ENCODE results near the gene ZFYVE28. TPM values are rescaled to one million over a fixed set of nuclear protein-coding genes. Genes with fewer than 3 reads are reported as not detected.
"Not testable (repeated sequence)": the region's sequence is repeated elsewhere in the genome, so short reads cannot be mapped to it uniquely, and the experiment has no call there.

The ZFYVE28 gene
- total and polyA plus RNA-seq, 4 donors, result 7.0 to 25.9 (median 12.5) TPM

DNA sequence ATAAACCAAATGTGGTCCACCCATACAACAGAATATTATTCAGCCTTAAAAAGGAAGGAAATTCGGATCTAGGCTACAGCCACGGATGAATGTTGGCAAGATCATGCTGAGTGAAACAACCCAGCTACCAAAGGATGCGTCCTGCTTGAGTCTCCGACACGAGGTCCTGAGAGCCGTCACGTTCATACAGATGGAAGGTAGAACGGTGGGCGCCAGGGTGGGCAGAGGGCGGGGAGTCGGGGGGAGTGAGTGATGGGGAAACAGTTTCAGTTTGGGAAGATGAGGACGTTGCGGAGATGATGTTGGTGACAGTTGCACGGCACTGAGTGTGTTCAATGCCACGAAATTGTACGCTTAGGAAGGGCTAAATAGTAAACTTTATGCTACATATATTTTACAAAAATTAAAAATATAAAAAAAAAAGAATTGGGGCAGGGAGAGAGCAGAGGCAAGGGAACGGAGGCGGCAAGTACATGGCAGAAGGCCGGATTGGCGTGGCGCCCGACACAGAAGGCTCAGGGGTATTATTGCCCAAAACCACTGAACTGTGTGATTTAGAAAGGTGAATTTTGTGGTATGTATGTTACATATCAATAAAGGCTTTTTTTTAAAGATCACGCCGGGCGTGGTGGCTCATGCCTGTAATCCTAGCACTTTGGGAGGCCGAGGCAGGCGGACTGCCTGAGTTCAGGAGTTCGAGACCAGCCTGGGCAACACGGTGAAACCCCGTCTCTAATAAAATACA lies 141.7 kb downstream of the ZFYVE28 start:
- no peaks in the 10 kb centered on the region for H3K9me3 ChIP-seq (ENCODE audit: control insufficient read depth, low read length)
- intact Hi-C loops (cut with DNase I), result no loop called here
- no peak overlapping the region for H3K27ac ChIP-seq (ENCODE audit: low read depth in 1 of 2, low read length in 2 of 2)
- WGBS, 2 donors, result 96% methylated on average over 30 of the region's 30 CpGs
- no peaks in the 10 kb centered on the region for H3K36me3 ChIP-seq (ENCODE audit: control insufficient read depth in 1 of 2, insufficient read depth in 2 of 2, low read length in 1 of 2)
- no peaks in the 10 kb centered on the region for H3K4me1 ChIP-seq (ENCODE audit: control insufficient read depth in 1 of 2, insufficient read depth in 2 of 2, low read length in 2 of 2)
- ATAC-seq (ENCODE audit: low FRiP score) (no peak), DNase-seq (peak; percentile 13 to 73)
- no peaks in the 10 kb centered on the region for H3K27me3 ChIP-seq (ENCODE audit: control insufficient read depth in 1 of 2, insufficient read depth in 2 of 2, low read length in 1 of 2)
- H3K4me3 ChIP-seq (ENCODE audit: low read length in 2 of 2), result no peak overlapping the region

- intact Hi-C loops (cut with DNase I), result no loop called here
- H3K9me3 ChIP-seq (ENCODE audit: control insufficient read depth, low read length), result no peaks in the 10 kb centered on the region
- no peak for ATAC-seq (ENCODE audit: low FRiP score)
- WGBS, 2 donors, result 94 to 95% methylated on average over 44 of the region's 44 CpGs
- H3K4me3 ChIP-seq (ENCODE audit: low read length in 2 of 2), result no peak overlapping the region
- H3K27me3 ChIP-seq (ENCODE audit: control insufficient read depth in 1 of 2, insufficient read depth in 2 of 2, low read length in 1 of 2), result no peaks in the 10 kb centered on the region
- peak; percentile 26 to 61 for DNase-seq
- no peak overlapping the region for H3K27ac ChIP-seq (ENCODE audit: low read depth in 1 of 2, low read length in 2 of 2)
- no peaks in the 10 kb centered on the region for H3K36me3 ChIP-seq (ENCODE audit: control insufficient read depth in 1 of 2, insufficient read depth in 2 of 2, low read length in 1 of 2)
- H3K4me1 ChIP-seq (ENCODE audit: control insufficient read depth in 1 of 2, insufficient read depth in 2 of 2, low read length in 2 of 2), result no peaks in the 10 kb centered on the region
Observed at GRCh38 chr4:2275546-2276251, 142.7 kb downstream of the ZFYVE28 start.

GRCh38 chr4:2275044-2275397 lies 143.4 kb downstream of the ZFYVE28 start:
- H3K36me3 ChIP-seq (ENCODE audit: control insufficient read depth in 1 of 2, insufficient read depth in 2 of 2, low read length in 1 of 2); ATAC-seq (ENCODE audit: low FRiP score); intact Hi-C loops (cut with DNase I); H3K27me3 ChIP-seq (ENCODE audit: control insufficient read depth in 1 of 2, insufficient read depth in 2 of 2, low read length in 1 of 2); H3K4me3 ChIP-seq (ENCODE audit: low read length in 2 of 2); H3K4me1 ChIP-seq (ENCODE audit: control insufficient read depth in 1 of 2, insufficient read depth in 2 of 2, low read length in 2 of 2); H3K27ac ChIP-seq (ENCODE audit: low read depth in 1 of 2, low read length in 2 of 2); H3K9me3 ChIP-seq (ENCODE audit: control insufficient read depth, low read length): not testable (repeated sequence)
- DNase-seq, result peak; percentile 22 to 28
- 91 to 95% methylated on average over 10 of the region's 10 CpGs for WGBS, 2 donors

GRCh38 chr4:2274320-2275043 lies 144.0 kb downstream of the ZFYVE28 start:
- no peak for ATAC-seq (ENCODE audit: low FRiP score)
- 88 to 89% methylated on average over 21 of the region's 21 CpGs for WGBS, 2 donors
- intact Hi-C loops (cut with DNase I), result no loop called here
- Histone ChIP-seq H3K9me3 (ENCODE audit: control insufficient read depth, low read length) (no peaks in the 10 kb centered on the region), H3K36me3 (ENCODE audit: control insufficient read depth in 1 of 2, insufficient read depth in 2 of 2, low read length in 1 of 2) (no peaks in the 10 kb centered on the region), H3K27me3 (ENCODE audit: control insufficient read depth in 1 of 2, insufficient read depth in 2 of 2, low read length in 1 of 2) (no peaks in the 10 kb centered on the region), H3K4me1 (ENCODE audit: control insufficient read depth in 1 of 2, insufficient read depth in 2 of 2, low read length in 2 of 2) (no peaks in the 10 kb centered on the region), H3K27ac (ENCODE audit: low read depth in 1 of 2, low read length in 2 of 2) (no peak overlapping the region), H3K4me3 (ENCODE audit: low read length in 2 of 2) (no peak overlapping the region)
- DNase-seq, result peak; percentile 18 to 67

GRCh38 chr4:2273657-2274319 lies 144.7 kb downstream of the ZFYVE28 start:
- Histone ChIP-seq H3K9me3 (ENCODE audit: control insufficient read depth, low read length) (no peaks in the 10 kb centered on the region), H3K27ac (ENCODE audit: low read depth in 1 of 2, low read length in 2 of 2) (no peak overlapping the region), H3K36me3 (ENCODE audit: control insufficient read depth in 1 of 2, insufficient read depth in 2 of 2, low read length in 1 of 2) (no peaks in the 10 kb centered on the region), H3K4me3 (ENCODE audit: low read length in 2 of 2) (no peak overlapping the region), H3K27me3 (ENCODE audit: control insufficient read depth in 1 of 2, insufficient read depth in 2 of 2, low read length in 1 of 2) (no peaks in the 10 kb centered on the region), H3K4me1 (ENCODE audit: control insufficient read depth in 1 of 2, insufficient read depth in 2 of 2, low read length in 2 of 2) (no peaks in the 10 kb centered on the region)
- peak in 1 of 2 donors; percentile 41 for DNase-seq
- WGBS, 2 donors, result 87% methylated on average over 24 of the region's 24 CpGs
- intact Hi-C loops (cut with DNase I), result no loop called here
- no peak for ATAC-seq (ENCODE audit: low FRiP score)

- DNase-seq, result peak in 1 of 2 donors; percentile 37
- Histone ChIP-seq H3K27me3 (ENCODE audit: control insufficient read depth in 1 of 2, insufficient read depth in 2 of 2, low read length in 1 of 2) (no peaks in the 10 kb centered on the region), H3K27ac (ENCODE audit: low read depth in 1 of 2, low read length in 2 of 2) (no peak overlapping the region), H3K4me3 (ENCODE audit: low read length in 2 of 2) (no peak overlapping the region), H3K4me1 (ENCODE audit: control insufficient read depth in 1 of 2, insufficient read depth in 2 of 2, low read length in 2 of 2) (no peaks in the 10 kb centered on the region), H3K9me3 (ENCODE audit: control insufficient read depth, low read length) (no peaks in the 10 kb centered on the region), H3K36me3 (ENCODE audit: control insufficient read depth in 1 of 2, insufficient read depth in 2 of 2, low read length in 1 of 2) (no peaks in the 10 kb centered on the region)
- 83 to 84% methylated on average over 15 of the region's 15 CpGs for WGBS, 2 donors
- ATAC-seq (ENCODE audit: low FRiP score), result no peak
- intact Hi-C loops (cut with DNase I), result no loop called here
Observed at GRCh38 chr4:2273221-2273620, 145.2 kb downstream of the ZFYVE28 start.

GRCh38 chr4:2272828-2273120 lies 145.7 kb downstream of the ZFYVE28 start:
- no peaks in the 10 kb centered on the region for H3K27me3 ChIP-seq (ENCODE audit: control insufficient read depth in 1 of 2, insufficient read depth in 2 of 2, low read length in 1 of 2)
- peak in 1 of 2 donors; percentile 36 for DNase-seq
- 85% methylated on average over 6 of the region's 6 CpGs for WGBS, 2 donors
- H3K36me3 ChIP-seq (ENCODE audit: control insufficient read depth in 1 of 2, insufficient read depth in 2 of 2, low read length in 1 of 2), result no peaks in the 10 kb centered on the region
- intact Hi-C loops (cut with DNase I), result no loop called here
- no peak overlapping the region for H3K27ac ChIP-seq (ENCODE audit: low read depth in 1 of 2, low read length in 2 of 2)
- no peak for ATAC-seq (ENCODE audit: low FRiP score)
- no peak overlapping the region for H3K4me3 ChIP-seq (ENCODE audit: low read length in 2 of 2)
- H3K4me1 ChIP-seq (ENCODE audit: control insufficient read depth in 1 of 2, insufficient read depth in 2 of 2, low read length in 2 of 2), result no peaks in the 10 kb centered on the region
- no peaks in the 10 kb centered on the region for H3K9me3 ChIP-seq (ENCODE audit: control insufficient read depth, low read length)

- no peaks in the 10 kb centered on the region for H3K9me3 ChIP-seq (ENCODE audit: control insufficient read depth, low read length)
- no peak overlapping the region for H3K4me3 ChIP-seq (ENCODE audit: low read length in 2 of 2)
- ATAC-seq (ENCODE audit: low FRiP score) (no peak), DNase-seq (peak in 1 of 2 donors; percentile 45)
- WGBS, 2 donors, result 89 to 91% methylated on average over 25 of the region's 25 CpGs
- no peak overlapping the region for H3K27ac ChIP-seq (ENCODE audit: low read depth in 1 of 2, low read length in 2 of 2)
- H3K27me3 ChIP-seq (ENCODE audit: control insufficient read depth in 1 of 2, insufficient read depth in 2 of 2, low read length in 1 of 2), result no peaks in the 10 kb centered on the region
- H3K36me3 ChIP-seq (ENCODE audit: control insufficient read depth in 1 of 2, insufficient read depth in 2 of 2, low read length in 1 of 2), result no peaks in the 10 kb centered on the region
- no peaks in the 10 kb centered on the region for H3K4me1 ChIP-seq (ENCODE audit: control insufficient read depth in 1 of 2, insufficient read depth in 2 of 2, low read length in 2 of 2)
- intact Hi-C loops (cut with DNase I), result no loop called here
Observed at GRCh38 chr4:2272026-2272827, 146.2 kb downstream of the ZFYVE28 start.
